ENCODE measurements around the gene STIM2.
"Not testable (repeated sequence)": the region's sequence is repeated elsewhere in the genome, so short reads cannot be mapped to it uniquely, and the experiment has no call there.

The STIM2 gene

GRCh38 chr4:26958925-26959653 is 98.4 kb downstream of the STIM2 start:
- DNase-seq, result no peak

- no peak for DNase-seq
Observed at GRCh38 chr4:26959654-26960047, 99.0 kb downstream of the STIM2 start.

- no peak for DNase-seq
Observed at GRCh38 chr4:26962720-26963119, 102.1 kb downstream of the STIM2 start.

- no peak for DNase-seq
Observed at GRCh38 chr4:26964512-26964911, 103.9 kb downstream of the STIM2 start.

- no peak for DNase-seq
Observed at GRCh38 chr4:26964994-26965393, 104.4 kb downstream of the STIM2 start.

- not testable (repeated sequence) for DNase-seq
Observed at GRCh38 chr4:26975464-26976181, 115.0 kb downstream of the STIM2 start.

GRCh38 chr4:26978387-26979053 is 117.9 kb downstream of the STIM2 start:
- no peak for DNase-seq

- no peak for DNase-seq
Observed at GRCh38 chr4:26984896-26985295, 124.3 kb downstream of the STIM2 start.

- DNase-seq, result peak; percentile 22
Observed at GRCh38 chr4:26985873-26986272, 125.2 kb downstream of the STIM2 start.

- no peak for DNase-seq
Observed at GRCh38 chr4:26987191-26987590, 126.5 kb downstream of the STIM2 start.

- DNase-seq, result no peak
Observed at GRCh38 chr4:26991057-26991456, 130.4 kb downstream of the STIM2 start.

- DNase-seq, result peak; percentile 53
Observed at GRCh38 chr4:26992657-26993361, 132.2 kb downstream of the STIM2 start.

- DNase-seq, result no peak
Observed at GRCh38 chr4:26993539-26993938, 132.9 kb downstream of the STIM2 start.

- no peak for DNase-seq
Observed at GRCh38 chr4:26993967-26994366, 133.3 kb downstream of the STIM2 start.

- no peak for DNase-seq
Observed at GRCh38 chr4:26995316-26995715, 134.7 kb downstream of the STIM2 start.

GRCh38 chr4:26996745-26997144 is 136.1 kb downstream of the STIM2 start:
- no peak for DNase-seq

- DNase-seq, result no peak
Observed at GRCh38 chr4:26999689-27000088, 139.0 kb downstream of the STIM2 start.

- no peak for DNase-seq
Observed at GRCh38 chr4:27000122-27000521, 139.5 kb downstream of the STIM2 start.

GRCh38 chr4:27000820-27001219 is 140.2 kb downstream of the STIM2 start:
- peak; percentile 23 for DNase-seq

- DNase-seq, result peak; percentile 4
Observed at GRCh38 chr4:27001398-27002164, 140.9 kb downstream of the STIM2 start.

- no peak for DNase-seq
Observed at GRCh38 chr4:27003642-27004113, 143.0 kb downstream of the STIM2 start.

GRCh38 chr4:27005501-27005900 is 144.9 kb downstream of the STIM2 start:
- DNase-seq, result no peak
